PC-3 (cell line): ENCODE measurements around the gene ZNF286A.

Source experiments
- CTCF ChIP-seq: fragments of 300-600 bp; sonication (generic); conservative IDR thresholded peaks from 2 replicates; pipeline ENCODE4 v1.5.1; 2017; ENCODE audit warnings: antibody characterized with exemption, low read depth, mild to moderate bottlenecking, low read length
- EZH2 ChIP-seq: fragments of 300-600 bp; sonication (generic); IDR thresholded peaks from one replicate; pipeline ENCODE4 v1.6.1; 2017; ENCODE audit warnings: antibody characterized with exemption, mild to moderate bottlenecking, low read length; ENCODE audit not compliant: unreplicated experiment
- EZH2phosphoT487 ChIP-seq: fragments of 300-600 bp; sonication (generic); IDR thresholded peaks from 2 replicates; pipeline ENCODE4 v1.6.1; 2018; ENCODE audit warnings: mild to moderate bottlenecking, antibody characterized with exemption, low read length, borderline replicate concordance

GRCh38 chr17:15649861-15650421 is 49.6 kb upstream of the ZNF286A start:
- no peak for TF ChIP-seq CTCF
- TF ChIP-seq EZH2, result no peak
- TF ChIP-seq EZH2phosphoT487, result no peak
